Endothelial cell of umbilical vein (primary cell): ENCODE results near the gene BTBD18. TPM values are rescaled to one million over a fixed set of nuclear protein-coding genes. Genes with fewer than 3 reads are reported as not detected.

Source experiments
- BruUV-seq: library from RNA; stranded (reverse); fragments of 400-500 nt; replicated peaks from 2 replicates; lab custom pipeline; 2021; lab: Mats Ljungman, UMichigan
- CTCF ChIA-PET: fragments of 300-600, 350-600 bp; sonication (Branson Sonifier 250); formaldehyde crosslinking; loops from one replicate; lab custom pipeline; 2021; ENCODE audit warnings: antibody characterized with exemption, inconsistent platforms; lab: Charles Lee
- POLR2A ChIA-PET: fragments of 300-600, 350-600 bp; sonication (Branson Sonifier 250); formaldehyde crosslinking; loops from one replicate; lab custom pipeline; 2021; ENCODE audit warnings: antibody characterized with exemption, inconsistent platforms; lab: Charles Lee
- DNase-seq: peaks from one replicate; pipeline ENCODE4 v3.0.0-alpha.2; 2011; ENCODE audit warnings: low read depth, low spot score
- FAIRE-seq: peaks from 2 replicates; lab custom pipeline; 2011; peaks lifted over from hg19 to GRCh38; lab: Jason Lieb, UNC
- H2AFZ ChIP-seq: 2 replicates; pipeline ENCODE4 v1.6.0; 2012; ENCODE audit warnings: low read depth, low read length, control low read depth, inconsistent platforms
- H3K27ac ChIP-seq: 2 replicates; pipeline ENCODE4 v1.5.1; 2011; ENCODE audit warnings: low read depth, mild to moderate bottlenecking, control low read depth, low read length, moderate library complexity; ENCODE audit not compliant: insufficient read depth
- H3K27me3 ChIP-seq, 2 experiments: 2 replicates each; pipeline versions ENCODE4 v1.6.0 to v1.6.1; 2011; ENCODE audit warnings: low read length in 2 of 2, mixed read lengths in 1 of 2; ENCODE audit not compliant: control insufficient read depth in 2 of 2, insufficient read depth in 2 of 2
- H3K36me3 ChIP-seq, 2 experiments: 2 replicates in 1 of 2; 3 replicates in 1 of 2; pipeline ENCODE4 v1.5.1; 2011; ENCODE audit warnings: low read length in 2 of 2, mild to moderate bottlenecking in 1 of 2, moderate library complexity in 1 of 2; ENCODE audit not compliant: control insufficient read depth in 2 of 2, insufficient read depth in 2 of 2; ENCODE audit errors: extremely low read depth in 1 of 2
- H3K4me1 ChIP-seq: 3 replicates; pipeline ENCODE4 v1.5.1; 2011; ENCODE audit warnings: mild to moderate bottlenecking, low read length; ENCODE audit not compliant: control insufficient read depth, insufficient read depth; ENCODE audit errors: extremely low read depth
- H3K4me2 ChIP-seq: 2 replicates; pipeline ENCODE4 v1.6.1; 2011; ENCODE audit warnings: low read length, control low read depth, mixed read lengths; ENCODE audit not compliant: insufficient read depth
- H3K4me3 ChIP-seq, 3 experiments: fragments of 200-600 bp in 1 of 3; sonication (generic), shearing (Covaris generic) in 1 of 3; replicated peaks in 1 of 3; 2 replicates each; pipeline ENCODE4 v1.5.1; 2011 to 2016; ENCODE audit warnings: control low read depth in 3 of 3, low read length in 3 of 3, mild to moderate bottlenecking in 2 of 3, inconsistent platforms in 1 of 3, low read depth in 1 of 3, moderate library complexity in 1 of 3; ENCODE audit not compliant: insufficient read depth in 1 of 3
- H3K79me2 ChIP-seq: 2 replicates; pipeline ENCODE4 v1.6.0; 2012; ENCODE audit warnings: low read length, inconsistent platforms; ENCODE audit not compliant: control insufficient read depth, insufficient read depth
- H3K9ac ChIP-seq: replicated peaks from 2 replicates; pipeline ENCODE3; 2011; ENCODE audit warnings: low read length, control low read depth; ENCODE audit not compliant: insufficient read depth; ENCODE audit errors: extremely low read depth
- H3K9me1 ChIP-seq: replicated peaks from 3 replicates; pipeline ENCODE4 v1.6.0; 2011; ENCODE audit warnings: mild to moderate bottlenecking, low read length; ENCODE audit not compliant: control insufficient read depth, insufficient read depth; ENCODE audit errors: extremely low read depth
- H3K9me3 ChIP-seq: replicated peaks from 2 replicates; pipeline ENCODE4 v1.5.1; 2012; ENCODE audit warnings: low read length, inconsistent platforms; ENCODE audit not compliant: control insufficient read depth, insufficient read depth
- H4K20me1 ChIP-seq: replicated peaks from 2 replicates; pipeline ENCODE3; 2011; ENCODE audit warnings: mild to moderate bottlenecking, low read length; ENCODE audit not compliant: control insufficient read depth, insufficient read depth; ENCODE audit errors: extremely low read depth
- EZH2 ChIP-seq: IDR thresholded peaks from 2 replicates; pipeline ENCODE4 v1.6.1; 2012; ENCODE audit warnings: borderline replicate concordance, low read depth, mild to moderate bottlenecking, moderate library complexity, low read length, inconsistent platforms; ENCODE audit not compliant: severe bottlenecking
- FOS ChIP-seq: IDR thresholded peaks from 2 replicates; pipeline ENCODE4 v1.6.1; 2011; ENCODE audit warnings: mild to moderate bottlenecking, low read length, moderate library complexity, borderline replicate concordance; ENCODE audit not compliant: insufficient read depth
- GATA2 ChIP-seq: IDR thresholded peaks from 2 replicates; pipeline ENCODE4 v1.7.0; 2011; ENCODE audit warnings: low read depth, mild to moderate bottlenecking, moderate library complexity, mixed read lengths, low read length; ENCODE audit not compliant: insufficient read length, insufficient read depth
- JUN ChIP-seq: IDR thresholded peaks from 2 replicates; pipeline ENCODE4 v1.6.1; 2011; ENCODE audit warnings: borderline replicate concordance, low read depth; ENCODE audit not compliant: insufficient read length, insufficient read depth
- MAX ChIP-seq: IDR thresholded peaks from 2 replicates; pipeline ENCODE4 v1.6.1; 2011; ENCODE audit not compliant: insufficient read depth, insufficient read length
- MYC ChIP-seq: IDR thresholded peaks from one replicate; pipeline ENCODE4 v1.6.1; 2011; ENCODE audit warnings: mild to moderate bottlenecking, low read depth, low read length
- POLR2A ChIP-seq: IDR thresholded peaks from 2 replicates; pipeline ENCODE4 v1.6.1; 2012; ENCODE audit warnings: low read depth, mild to moderate bottlenecking, control low read depth, low read length
- POLR2AphosphoS5 ChIP-seq: IDR thresholded peaks from 2 replicates; pipeline ENCODE4 v1.6.1; 2012; ENCODE audit warnings: low read depth, mild to moderate bottlenecking, control low read depth, low read length, moderate library complexity; ENCODE audit not compliant: insufficient read depth
- dilution Hi-C: fragments of 300-500 bp; cut with MboI; formaldehyde crosslinking; loops from one replicate; pipeline ENCODE4 v1.15.0; 2019; ENCODE audit warnings: low sequenced_read_pairs; ENCODE audit not compliant: extremely low pct_ligation_motif_present
- intact Hi-C: fragments of 100-400 bp; cut with micrococcal nuclease; formaldehyde crosslinking; loops from one replicate; pipeline ENCODE4 v1.10.0; 2022
- polyA plus RNA-seq, 4 experiments: library from polyadenylated mRNA; depleted of rRNA in 3 of 4; stranded (reverse) in 3 of 4; unstranded in 1 of 4; fragments of >200 nt; gene quantifications; 2 replicates each; pipeline versions ENCODE4 v1.2.1 to v1.2.3, GENCODE V29; 2011 to 2012; ENCODE audit warnings: missing spikeins in 1 of 4
- total RNA-seq: library from RNA; stranded (reverse); gene quantifications from 2 replicates; pipeline ENCODE4 v1.2.3, GENCODE V29; 2021
- TF ChIP-seq, protein P1 (sequence below), 2 donors: IDR thresholded peaks; 1 replicate in 1 of 2; 2 replicates in 1 of 2; pipeline ENCODE4 v1.5.1; 2011; ENCODE audit warnings: low read length in 2 of 2, mild to moderate bottlenecking in 2 of 2, moderate library complexity in 2 of 2, control low read depth in 1 of 2, inconsistent platforms in 1 of 2, low read depth in 1 of 2; ENCODE audit not compliant: insufficient read depth in 1 of 2; ENCODE audit errors: extremely low read depth in 1 of 2

Gene BTBD18
- total and polyA plus RNA-seq, 2 donors (not counting 3 experiments of a cell fraction or from before 2014, with no cell fraction given) = not detected

- TF ChIP-seq POLR2A = no peak
- TF ChIP-seq EZH2 = no peak
- no peak for TF ChIP-seq MYC
- TF ChIP-seq, protein P1, sequence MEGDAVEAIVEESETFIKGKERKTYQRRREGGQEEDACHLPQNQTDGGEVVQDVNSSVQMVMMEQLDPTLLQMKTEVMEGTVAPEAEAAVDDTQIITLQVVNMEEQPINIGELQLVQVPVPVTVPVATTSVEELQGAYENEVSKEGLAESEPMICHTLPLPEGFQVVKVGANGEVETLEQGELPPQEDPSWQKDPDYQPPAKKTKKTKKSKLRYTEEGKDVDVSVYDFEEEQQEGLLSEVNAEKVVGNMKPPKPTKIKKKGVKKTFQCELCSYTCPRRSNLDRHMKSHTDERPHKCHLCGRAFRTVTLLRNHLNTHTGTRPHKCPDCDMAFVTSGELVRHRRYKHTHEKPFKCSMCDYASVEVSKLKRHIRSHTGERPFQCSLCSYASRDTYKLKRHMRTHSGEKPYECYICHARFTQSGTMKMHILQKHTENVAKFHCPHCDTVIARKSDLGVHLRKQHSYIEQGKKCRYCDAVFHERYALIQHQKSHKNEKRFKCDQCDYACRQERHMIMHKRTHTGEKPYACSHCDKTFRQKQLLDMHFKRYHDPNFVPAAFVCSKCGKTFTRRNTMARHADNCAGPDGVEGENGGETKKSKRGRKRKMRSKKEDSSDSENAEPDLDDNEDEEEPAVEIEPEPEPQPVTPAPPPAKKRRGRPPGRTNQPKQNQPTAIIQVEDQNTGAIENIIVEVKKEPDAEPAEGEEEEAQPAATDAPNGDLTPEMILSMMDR (IDR thresholded peaks at IDR 0.05; ENCODE audit: extremely low read depth in 1 of 2, insufficient read depth in 1 of 2, low read depth in 1 of 2, low read length in 2 of 2) = no peak
- TF ChIP-seq POLR2AphosphoS5 = no peak
- TF ChIP-seq GATA2 = no peak
- TF ChIP-seq MAX = no peak
- TF ChIP-seq JUN = no peak
- TF ChIP-seq FOS = no peak
- FAIRE-seq (no peak), DNase-seq (no peak)
- Histone ChIP-seq H3K9me3 (no peaks in the 10 kb centered on the region), H4K20me1 (peaks cover 13% of the 10 kb centered on the region), H3K27ac (no peak overlapping the region), H3K4me1 (peaks cover 32% of the 10 kb centered on the region), H3K36me3 (peaks cover 3 to 6% of the 10 kb centered on the region in 2 experiments), H3K27me3 (no peaks in the 10 kb centered on the region), H3K4me2 (no peak overlapping the region), H2AFZ (no peak overlapping the region), H3K9me1 (no peaks in the 10 kb centered on the region), H3K4me3 (no peak overlapping the region), H3K79me2 (peaks cover 95% of the 10 kb centered on the region), H3K9ac (no peak overlapping the region)
- no TSS peak for BruUV-seq
- intact Hi-C loops = no loop called here
- CTCF ChIA-PET = interaction anchor here (1.3 to 2.5 kb wide), 2 partner anchors 9 to 12 kb away, joined by 3 to 13 read pairs; no protein-coding TSS in a partner anchor
- dilution Hi-C loops = no loop called here
- POLR2A ChIA-PET = interaction anchor here (1.8 kb wide), 1 partner anchor 28 kb away, joined by 5 read pairs; the partner anchor contains the start of gene CTNND1
Observed at GRCh38 chr11:57788703-57789088, 37.1 kb upstream of the BTBD18 start.
